Measurements from ENCODE around the gene CEP41.

DNA sequence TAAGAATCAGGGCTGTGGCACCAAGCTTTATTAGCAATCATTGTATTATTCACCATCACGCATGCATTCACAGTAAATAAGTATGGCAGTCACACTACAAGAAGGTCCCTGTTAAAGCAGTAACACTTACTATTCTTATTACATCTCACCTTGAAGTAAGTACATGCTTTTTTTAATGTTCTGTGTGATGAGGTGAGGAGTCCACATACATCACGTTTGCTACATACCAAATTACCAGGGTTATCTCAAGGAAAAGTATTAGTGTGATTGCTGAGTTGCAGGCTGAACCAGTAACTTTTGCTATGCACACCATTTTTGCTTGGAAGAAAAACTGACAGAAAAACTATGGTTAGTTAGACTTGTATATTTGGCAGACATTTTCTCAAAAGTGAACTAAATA, 35.8 kb downstream of the CEP41 start:
- TF ChIP-seq POLR2A (IDR thresholded peaks at IDR 0.05): no peak
- TF ChIP-seq, protein P1, sequence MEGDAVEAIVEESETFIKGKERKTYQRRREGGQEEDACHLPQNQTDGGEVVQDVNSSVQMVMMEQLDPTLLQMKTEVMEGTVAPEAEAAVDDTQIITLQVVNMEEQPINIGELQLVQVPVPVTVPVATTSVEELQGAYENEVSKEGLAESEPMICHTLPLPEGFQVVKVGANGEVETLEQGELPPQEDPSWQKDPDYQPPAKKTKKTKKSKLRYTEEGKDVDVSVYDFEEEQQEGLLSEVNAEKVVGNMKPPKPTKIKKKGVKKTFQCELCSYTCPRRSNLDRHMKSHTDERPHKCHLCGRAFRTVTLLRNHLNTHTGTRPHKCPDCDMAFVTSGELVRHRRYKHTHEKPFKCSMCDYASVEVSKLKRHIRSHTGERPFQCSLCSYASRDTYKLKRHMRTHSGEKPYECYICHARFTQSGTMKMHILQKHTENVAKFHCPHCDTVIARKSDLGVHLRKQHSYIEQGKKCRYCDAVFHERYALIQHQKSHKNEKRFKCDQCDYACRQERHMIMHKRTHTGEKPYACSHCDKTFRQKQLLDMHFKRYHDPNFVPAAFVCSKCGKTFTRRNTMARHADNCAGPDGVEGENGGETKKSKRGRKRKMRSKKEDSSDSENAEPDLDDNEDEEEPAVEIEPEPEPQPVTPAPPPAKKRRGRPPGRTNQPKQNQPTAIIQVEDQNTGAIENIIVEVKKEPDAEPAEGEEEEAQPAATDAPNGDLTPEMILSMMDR (IDR thresholded peaks at IDR 0.05): no peak
